H1 (cell line): ENCODE data around the gene SNTG2. TPM values are rescaled to one million over a fixed set of nuclear protein-coding genes. Genes with fewer than 3 reads are reported as not detected.

Source experiments
- CTCF ChIA-PET: fragments of 300-600 bp; sonication (Branson Sonifier 250); formaldehyde crosslinking; loops from one replicate; lab custom pipeline; 2021; ENCODE audit not compliant: partially characterized antibody; lab: Charles Lee
- POLR2A ChIA-PET: fragments of 300-600 bp; sonication (Branson Sonifier 250); formaldehyde crosslinking; loops from one replicate; lab custom pipeline; 2021; ENCODE audit warnings: inconsistent platforms; ENCODE audit not compliant: partially characterized antibody; lab: Charles Lee
- DNase-seq, 2 experiments: peaks; one replicate each; pipeline versions ENCODE4 v3.0.0 to v3.0.0-alpha.2; 2010 to 2022; ENCODE audit warnings: low spot score in 2 of 2, low read depth in 1 of 2, mixed read lengths in 1 of 2
- FAIRE-seq: peaks from 2 replicates; lab custom pipeline; 2011; peaks lifted over from hg19 to GRCh38; lab: Jason Lieb, UNC
- H2AFZ ChIP-seq: 2 replicates; pipeline ENCODE4 v1.8.1; 2012; ENCODE audit warnings: low read length, inconsistent platforms
- H2AK5ac ChIP-seq: 2 replicates; pipeline ENCODE4 v1.6.1; 2013; ENCODE audit warnings: low read depth, low read length
- H2BK120ac ChIP-seq: replicated peaks from 2 replicates; pipeline ENCODE3; 2013; ENCODE audit warnings: low read depth, low read length, inconsistent platforms
- H2BK12ac ChIP-seq: 2 replicates; pipeline ENCODE4 v1.6.1; 2013; ENCODE audit warnings: low read depth, low read length
- H2BK15ac ChIP-seq: 2 replicates; pipeline ENCODE4 v1.6.1; 2013; ENCODE audit warnings: low read length
- H2BK20ac ChIP-seq: 2 replicates; pipeline ENCODE4 v1.6.1; 2013; ENCODE audit warnings: low read length
- H2BK5ac ChIP-seq: 2 replicates; pipeline ENCODE4 v1.6.1; 2013; ENCODE audit warnings: low read depth, low read length
- H3K14ac ChIP-seq: 2 replicates; pipeline ENCODE4 v1.6.1; 2013; ENCODE audit warnings: inconsistent platforms; ENCODE audit not compliant: insufficient read length
- H3K18ac ChIP-seq: 2 replicates; pipeline ENCODE4 v1.6.1; 2013; ENCODE audit warnings: low read length; ENCODE audit errors: extremely low read depth
- H3K23ac ChIP-seq: 2 replicates; pipeline ENCODE4 v1.6.1; 2013; ENCODE audit warnings: inconsistent platforms; ENCODE audit not compliant: insufficient read length
- H3K23me2 ChIP-seq: 2 replicates; pipeline ENCODE4 v1.6.1; 2013; ENCODE audit warnings: low read depth, low read length
- H3K27ac ChIP-seq: 2 replicates; pipeline ENCODE4 v1.6.1; 2011; ENCODE audit warnings: low read depth, low read length, inconsistent platforms
- H3K27me3 ChIP-seq, 4 experiments: replicated peaks in 1 of 4; 1 replicate in 1 of 4; 2 replicates in 3 of 4; pipeline versions ENCODE4 v1.6.1 to v1.8.1; 2011 to 2013; ENCODE audit warnings: low read length in 3 of 4, mild to moderate bottlenecking in 3 of 4, inconsistent platforms in 2 of 4, mixed read lengths in 2 of 4, moderate library complexity in 1 of 4; ENCODE audit not compliant: control insufficient read depth in 3 of 4, insufficient read depth in 3 of 4; ENCODE audit errors: extremely low read depth in 1 of 4
- H3K36me3 ChIP-seq, 4 experiments: 2 replicates each; pipeline versions ENCODE4 v1.6.1 to v1.8.1; 2011 to 2013; ENCODE audit warnings: mild to moderate bottlenecking in 4 of 4, low read length in 3 of 4, moderate library complexity in 2 of 4, control low read depth in 1 of 4, inconsistent platforms in 1 of 4; ENCODE audit not compliant: insufficient read depth in 4 of 4, control insufficient read depth in 2 of 4
- H3K4ac ChIP-seq: replicated peaks from 2 replicates; pipeline ENCODE3; 2013; ENCODE audit warnings: low read length, low read depth, mixed read lengths, inconsistent platforms; ENCODE audit not compliant: insufficient read length
- H3K4me1 ChIP-seq, 4 experiments: replicated peaks in 1 of 4; 1 replicate in 1 of 4; 2 replicates in 3 of 4; pipeline versions ENCODE4 v1.6.1 to v1.8.1; 2011 to 2013; ENCODE audit warnings: low read length in 3 of 4, inconsistent platforms in 2 of 4, mixed read lengths in 1 of 4; ENCODE audit not compliant: insufficient read depth in 4 of 4, control insufficient read depth in 3 of 4
- H3K4me2 ChIP-seq, 2 experiments: 2 replicates each; pipeline versions ENCODE4 v1.6.1 to v1.8.1; 2011 to 2013; ENCODE audit warnings: low read depth in 2 of 2, low read length in 2 of 2, control low read depth in 1 of 2, inconsistent platforms in 1 of 2, mild to moderate bottlenecking in 1 of 2; ENCODE audit not compliant: insufficient read depth in 1 of 2
- H3K4me3 ChIP-seq, 4 experiments: fragments of 200-600, 300-600 bp in 1 of 4; sonication (generic), shearing (Covaris generic), sonication (Bioruptor Twin) in 1 of 4; 2 replicates each; pipeline versions ENCODE4 v1.5.1 to v1.8.1; 2011 to 2016; ENCODE audit warnings: low read length in 4 of 4, low read depth in 3 of 4, control low read depth in 2 of 4, inconsistent platforms in 2 of 4, mild to moderate bottlenecking in 2 of 4, mixed read lengths in 1 of 4, moderate library complexity in 1 of 4; ENCODE audit not compliant: insufficient read depth in 2 of 4; ENCODE audit errors: extremely low read depth in 1 of 4
- H3K56ac ChIP-seq: replicated peaks from 2 replicates; pipeline ENCODE3; 2013; ENCODE audit warnings: low read depth, mild to moderate bottlenecking, mixed read lengths, low read length, inconsistent platforms; ENCODE audit not compliant: insufficient read length
- H3K79me1 ChIP-seq: 2 replicates; pipeline ENCODE4 v1.6.1; 2013; ENCODE audit warnings: low read depth, low read length, control low read depth
- H3K79me2 ChIP-seq, 2 experiments: 2 replicates each; pipeline versions ENCODE4 v1.6.1 to v1.8.1; 2012 to 2013; ENCODE audit warnings: low read length in 2 of 2, mild to moderate bottlenecking in 2 of 2, inconsistent platforms in 1 of 2; ENCODE audit not compliant: insufficient read depth in 2 of 2, control insufficient read depth in 1 of 2
- H3K9ac ChIP-seq, 4 experiments: replicated peaks in 1 of 4; 1 replicate in 1 of 4; 2 replicates in 3 of 4; pipeline versions ENCODE4 v1.6.1 to v1.8.1; 2011 to 2013; ENCODE audit warnings: low read depth in 3 of 4, low read length in 3 of 4, control low read depth in 2 of 4, mild to moderate bottlenecking in 2 of 4, moderate library complexity in 2 of 4, inconsistent platforms in 1 of 4; ENCODE audit errors: extremely low read depth in 1 of 4
- H3K9me3 ChIP-seq, 2 experiments: 2 replicates each; pipeline versions ENCODE4 v1.6.1 to v1.8.1; 2012 to 2013; ENCODE audit warnings: mild to moderate bottlenecking in 2 of 2, moderate library complexity in 2 of 2, control low read depth in 1 of 2, inconsistent platforms in 1 of 2, low read depth in 1 of 2, low read length in 1 of 2, mixed read lengths in 1 of 2; ENCODE audit not compliant: insufficient read depth in 2 of 2
- H4K20me1 ChIP-seq, 2 experiments: replicated peaks in 1 of 2; 2 replicates each; pipeline versions ENCODE3 to v1.8.1; 2011 to 2013; ENCODE audit warnings: inconsistent platforms in 2 of 2, low read length in 2 of 2, mild to moderate bottlenecking in 1 of 2; ENCODE audit not compliant: insufficient read depth in 2 of 2, control insufficient read depth in 1 of 2
- H4K5ac ChIP-seq: 2 replicates; pipeline ENCODE4 v1.6.1; 2013; ENCODE audit warnings: low read length, low read depth, mixed read lengths, inconsistent platforms; ENCODE audit not compliant: insufficient read length
- H4K8ac ChIP-seq: 2 replicates; pipeline ENCODE4 v1.8.0; 2013; ENCODE audit warnings: mild to moderate bottlenecking, moderate library complexity, low read length, inconsistent platforms; ENCODE audit not compliant: insufficient read depth; ENCODE audit errors: extremely low read depth
- H4K91ac ChIP-seq: replicated peaks from 2 replicates; pipeline ENCODE3; 2013; ENCODE audit warnings: low read length, mixed read lengths, inconsistent platforms; ENCODE audit not compliant: insufficient read length
- CBX8 ChIP-seq: fragments of 300-800, 300-1000 bp; sonication (generic); IDR thresholded peaks from 2 replicates; pipeline ENCODE4 v1.7.1; 2016; ENCODE audit warnings: low read depth, low read length, borderline replicate concordance
- CEBPB ChIP-seq: IDR thresholded peaks from 2 replicates; pipeline ENCODE4 v1.6.1; 2012; ENCODE audit warnings: low read depth, low read length
- CHD2 ChIP-seq: IDR thresholded peaks from 2 replicates; pipeline ENCODE4 v1.6.1; 2012; ENCODE audit warnings: low read length, improper control_type of control experiment
- EZH2 ChIP-seq: fragments of 200-600 bp; sonication (generic); IDR thresholded peaks from 2 replicates; pipeline ENCODE4 v1.7.1; 2012; ENCODE audit warnings: low read depth, mild to moderate bottlenecking, moderate library complexity, low read length, inconsistent platforms; ENCODE audit not compliant: severe bottlenecking
- HDAC2 ChIP-seq, 2 experiments: fragments of 300-600 bp in 1 of 2; sonication (generic) in 1 of 2; IDR thresholded peaks; 2 replicates each; pipeline ENCODE4 v1.6.1; 2011 to 2012; ENCODE audit warnings: low read depth in 2 of 2, low read length in 2 of 2, mild to moderate bottlenecking in 2 of 2, moderate library complexity in 2 of 2, borderline replicate concordance in 1 of 2, inconsistent platforms in 1 of 2
- JUN ChIP-seq: IDR thresholded peaks from 2 replicates; pipeline ENCODE4 v1.6.1; 2011; ENCODE audit warnings: low read depth, mild to moderate bottlenecking, improper control_type of control experiment, low read length
- RAD21 ChIP-seq, 2 experiments: IDR thresholded peaks in 1 of 2; conservative IDR thresholded peaks in 1 of 2; 2 replicates each; pipeline ENCODE4 v1.6.1; 2011; ENCODE audit warnings: low read depth in 2 of 2, low read length in 2 of 2, improper control_type of control experiment in 1 of 2, inconsistent platforms in 1 of 2, mild to moderate bottlenecking in 1 of 2, moderate library complexity in 1 of 2
- RXRA ChIP-seq: IDR thresholded peaks from 2 replicates; pipeline ENCODE4 v1.6.1; 2011; ENCODE audit warnings: low read depth, mild to moderate bottlenecking, low read length, moderate library complexity; ENCODE audit not compliant: insufficient read depth
- SP1 ChIP-seq: IDR thresholded peaks from 2 replicates; pipeline ENCODE4 v1.6.1; 2011; ENCODE audit warnings: low read depth, low read length
- SP2 ChIP-seq: IDR thresholded peaks from 2 replicates; pipeline ENCODE4 v1.6.1; 2012; ENCODE audit warnings: mild to moderate bottlenecking, low read length, inconsistent platforms
- TAF1 ChIP-seq: IDR thresholded peaks from 2 replicates; pipeline ENCODE4 v1.6.1; 2011; ENCODE audit warnings: mild to moderate bottlenecking, low read depth, low read length
- WGBS, 2 experiments: shearing (Covaris generic) in 1 of 2; methylation state at CpG; one replicate each; pipeline versions ENCODE4 v1.1.6 to v1.1.7; 2013 to 2015; ENCODE audit warnings: low lambda C conversion rate in 2 of 2, mixed read lengths in 2 of 2, inconsistent platforms in 1 of 2, low coverage in 1 of 2, missing lambda C conversion rate in 1 of 2; ENCODE audit not compliant: insufficient replicate concordance in 2 of 2, insufficient coverage in 1 of 2, insufficient read length in 1 of 2; ENCODE audit errors: extremely low coverage in 1 of 2, missing lambda C conversion rate in 1 of 2; 5-methylcytosine and 5-hydroxymethylcytosine counted together
- polyA plus RNA-seq, 7 experiments: library from polyadenylated mRNA; depleted of rRNA in 3 of 7; stranded (reverse) in 5 of 7; unstranded in 2 of 7; fragments of >200 nt in 5 of 7; fragments of 200-250 nt in 2 of 7; gene quantifications; 1 replicate in 5 of 7; 2 replicates in 1 of 7; 4 replicates in 1 of 7; pipeline versions ENCODE4 v1.2.1 to v1.2.3, GENCODE V29; 2011 to 2013; ENCODE audit warnings: missing spikeins in 2 of 7, mixed read lengths in 2 of 7
- total RNA-seq: library from RNA; stranded (reverse); fragmentation: NEBNext Ultra II Directional; extraction: Animal tissue kit (Norgen Biotek cat#: 25700); gene quantifications from 2 replicates; pipeline ENCODE4 v1.2.1, GENCODE V29; 2021
- TF ChIP-seq, protein P1 (sequence below): IDR thresholded peaks from 2 replicates; pipeline ENCODE4 v1.6.1; 2011; ENCODE audit warnings: low read depth, mild to moderate bottlenecking, low read length; ENCODE audit not compliant: insufficient read depth

Gene SNTG2
- total and polyA plus RNA-seq, 2 of the 8 experiments (the other 6 are each of a cell fraction or from before 2014, with no cell fraction given): 6.6 to 18.1 TPM

DNA sequence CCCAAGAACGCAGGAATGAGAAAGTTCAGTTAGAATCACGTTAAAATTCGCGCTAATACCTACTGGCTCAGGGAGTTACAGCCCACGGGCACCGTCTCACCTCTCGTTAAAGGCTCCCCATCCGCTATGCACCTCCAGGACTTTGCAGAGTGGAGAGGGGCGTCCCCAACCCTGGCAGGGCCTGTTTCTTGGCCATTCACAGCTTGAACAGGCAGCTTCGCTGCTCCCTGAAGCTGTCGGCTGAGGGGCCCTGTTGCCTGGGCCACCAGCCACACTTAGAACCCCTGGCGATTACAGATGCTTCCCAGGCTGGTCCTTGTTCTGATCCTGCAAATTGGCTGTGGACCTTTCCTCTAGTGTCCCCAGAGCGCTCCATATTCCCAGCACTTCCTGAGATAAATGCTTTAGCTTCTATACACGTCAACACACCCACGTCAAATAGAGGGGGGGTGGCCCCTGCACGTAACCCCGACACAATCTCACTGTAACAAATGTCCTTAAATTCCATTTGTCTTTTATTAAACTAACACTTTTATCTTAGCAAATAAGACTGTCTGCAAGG, 16.8 kb upstream of the SNTG2 start:
- Histone ChIP-seq H3K4me3 (no peak overlapping the region), H3K27me3 (peaks cover 0 to 2% (median 0%) of the 10 kb centered on the region in 4 experiments; a peak in 2 of 7 replicates), H3K18ac (peak overlapping the region; percentile 71), H3K79me2 (no peaks in the 10 kb centered on the region), H2AK5ac (no peak overlapping the region), H2BK20ac (peak overlapping the region; percentile 86), H2BK12ac (peak overlapping the region; percentile 84; the same call in 1 of the 2 replicates), H2BK120ac (peak overlapping the region; percentile 72), H2AFZ (no peak overlapping the region), H3K9ac (no peak overlapping the region), H3K27ac (no peak overlapping the region), H3K4ac (peak overlapping the region; percentile 97), H4K8ac (peak overlapping the region; percentile 68; the same call in 1 of the 2 replicates), H3K4me2 (no peak overlapping the region), H2BK15ac (peak overlapping the region; percentile 72; the same call in 1 of the 2 replicates), H4K5ac (no peak overlapping the region), H3K14ac (no peak overlapping the region), H3K79me1 (no peaks in the 10 kb centered on the region), H3K36me3 (no peaks in the 10 kb centered on the region), H3K23me2 (no peaks in the 10 kb centered on the region; the same call in 1 of the 2 replicates), H3K4me1 (peaks cover 4 to 8% (median 5%) of the 10 kb centered on the region in 4 experiments; a peak in 4 of 7 replicates), H4K20me1 (no peaks in the 10 kb centered on the region), H4K91ac (peak overlapping the region; percentile 22), H2BK5ac (peak overlapping the region; percentile 81; the same call in 1 of the 2 replicates), H3K56ac (peak overlapping the region; percentile 30), H3K9me3 (no peaks in the 10 kb centered on the region; a peak in 1 of 4 replicates), H3K23ac (no peak overlapping the region)
- no peak for FAIRE-seq
- POLR2A ChIA-PET: no interaction called here
- DNase-seq: peak in 1 of 2 experiments; percentile 48
- CTCF ChIA-PET: interaction anchor here (0.6 kb wide), 2 partner anchors 119 to 1242 kb away, joined by 4 read pairs; no protein-coding TSS in a partner anchor
- 87% methylated on average over 17 of the region's 17 CpGs; no CpG with 5 or more reads in 1 of the 2 experiments for WGBS, 2 experiments
- TF ChIP-seq RXRA (no peak), CBX8 (no peak), CHD2 (no peak), EZH2 (no peak), JUN (no peak), CEBPB (no peak), HDAC2 (IDR thresholded peaks at IDR 0.05; ENCODE audit: borderline replicate concordance in 1 of 2, low read depth in 2 of 2, low read length in 2 of 2) (no peak), SP1 (no peak), TAF1 (no peak), SP2 (no peak), RAD21 (IDR thresholded peaks at IDR 0.05 in 1 of 2, conservative IDR thresholded peaks at IDR 0.05 in 1 of 2; ENCODE audit: low read depth in 2 of 2, low read length in 2 of 2) (no peak)
- TF ChIP-seq, protein P1, sequence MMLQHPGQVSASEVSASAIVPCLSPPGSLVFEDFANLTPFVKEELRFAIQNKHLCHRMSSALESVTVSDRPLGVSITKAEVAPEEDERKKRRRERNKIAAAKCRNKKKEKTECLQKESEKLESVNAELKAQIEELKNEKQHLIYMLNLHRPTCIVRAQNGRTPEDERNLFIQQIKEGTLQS: no peak
